GM21423 (cell line): ENCODE measurements around the gene HS6ST3.

Source experiments
- ATAC-seq: cut with Tn5 transposase; IDR thresholded peaks from one replicate; pipeline ENCODE4 v1.9.1; 2021; ENCODE audit warnings: mild to moderate bottlenecking, moderate library complexity; ENCODE audit not compliant: unreplicated experiment

The HS6ST3 gene

DNA sequence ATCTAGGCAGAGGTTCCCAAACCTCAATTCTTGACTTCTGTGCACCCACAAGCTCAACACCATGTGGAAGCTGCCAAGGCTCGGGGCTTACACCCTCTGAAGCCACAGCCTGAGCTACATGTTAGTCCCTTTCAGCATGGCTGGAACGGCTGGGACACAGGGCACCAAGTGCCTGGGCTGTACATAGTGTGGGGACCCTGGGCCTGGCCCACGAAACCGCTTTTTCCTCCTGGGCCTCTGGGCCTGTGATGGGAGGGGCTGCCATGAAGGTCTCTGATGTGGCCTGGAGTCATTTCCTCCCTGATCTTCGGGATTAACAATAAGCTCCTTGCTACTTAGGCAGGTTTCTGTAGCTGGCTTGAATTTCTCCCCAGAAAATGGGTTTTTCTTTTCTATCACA lies 108.1 kb downstream of the HS6ST3 start:
- ATAC-seq, result no peak

- ATAC-seq, result no peak
These were observed 109.4 kb downstream of the HS6ST3 start for GRCh38 chr13:96199315-96199714.

- ATAC-seq, result no peak
These were observed 110.9 kb downstream of the HS6ST3 start for GRCh38 chr13:96200810-96201209.

GRCh38 chr13:96202315-96202714 lies 112.4 kb downstream of the HS6ST3 start:
- no peak for ATAC-seq

GRCh38 chr13:96203471-96203870 lies 113.6 kb downstream of the HS6ST3 start:
- ATAC-seq, result no peak

GRCh38 chr13:96214824-96215445 lies 125.0 kb downstream of the HS6ST3 start:
- no peak for ATAC-seq

DNA sequence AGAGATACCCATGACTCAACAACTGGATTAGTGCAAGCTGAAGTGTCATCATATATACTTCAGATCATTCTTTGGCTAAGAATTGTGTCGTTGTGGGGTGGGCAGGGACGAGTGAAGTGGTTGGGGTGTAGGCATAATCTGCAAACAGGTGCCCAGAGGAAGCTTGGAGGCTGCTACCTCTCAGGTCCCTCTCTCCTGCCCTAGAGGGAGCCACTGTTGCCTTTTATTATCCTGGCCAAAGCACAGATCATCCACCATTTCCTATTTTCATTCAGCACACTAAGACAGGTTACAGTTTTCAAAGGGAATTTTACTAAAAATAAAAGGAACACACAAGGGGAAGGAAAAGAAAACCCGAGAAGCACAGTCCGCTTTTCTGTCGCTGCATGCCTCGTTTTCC lies 126.6 kb downstream of the HS6ST3 start:
- ATAC-seq, result no peak

DNA sequence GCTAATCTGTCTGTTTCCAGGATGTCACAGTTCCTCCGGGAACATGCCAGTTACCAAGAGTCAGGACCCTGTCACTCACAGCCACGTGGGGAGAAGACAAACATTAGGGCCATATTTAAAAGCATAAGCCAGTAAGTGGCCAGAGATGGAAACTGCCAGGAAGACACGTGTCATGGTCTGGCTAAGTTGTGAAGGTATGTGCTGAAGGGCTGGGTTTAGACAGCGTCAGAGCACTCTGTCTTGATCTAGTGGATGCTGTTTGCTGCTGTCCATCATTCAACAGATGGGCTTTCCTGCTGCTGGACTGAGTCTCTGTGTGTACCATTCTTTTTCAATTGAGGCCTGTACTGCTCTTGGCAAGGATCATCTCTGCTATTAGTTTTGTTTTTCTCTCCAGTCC lies 128.6 kb downstream of the HS6ST3 start:
- no peak for ATAC-seq

DNA sequence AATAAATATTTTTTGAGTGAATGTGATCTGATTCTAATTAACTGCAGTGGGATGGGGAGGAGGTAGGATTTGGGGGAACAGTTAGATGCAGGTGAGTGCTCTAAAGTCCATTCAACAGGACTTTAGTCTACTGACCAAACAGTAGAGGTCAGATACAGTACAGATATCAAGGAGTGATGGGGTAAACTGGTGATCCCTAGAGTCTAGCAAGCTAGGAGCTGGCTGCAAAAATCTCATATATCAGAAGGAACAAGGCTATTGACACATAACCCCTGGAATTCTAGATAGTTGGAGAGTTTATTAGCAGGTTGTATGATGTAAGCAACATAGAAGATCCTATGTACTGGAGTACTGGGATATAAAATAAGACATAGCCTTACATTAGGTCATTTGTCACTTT lies 131.6 kb downstream of the HS6ST3 start:
- ATAC-seq, result no peak

DNA sequence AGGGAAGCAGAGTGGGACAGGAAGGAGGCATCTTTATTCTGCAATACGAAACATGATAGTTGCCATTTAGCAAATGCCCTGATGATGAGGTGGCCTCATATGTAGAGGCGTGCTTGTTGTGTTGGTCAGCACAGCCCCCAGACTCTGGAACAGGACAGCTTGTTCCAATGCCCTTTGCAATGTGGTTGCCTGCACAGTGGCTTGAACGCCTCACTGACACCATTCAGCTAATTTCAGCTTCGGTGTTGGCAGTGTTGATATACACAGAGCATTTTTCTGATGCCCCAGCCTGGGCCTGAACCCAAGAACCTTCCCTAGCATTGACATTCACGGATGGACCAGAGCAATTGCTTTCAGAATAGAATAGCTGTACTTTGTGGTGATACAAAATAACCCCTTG lies 133.3 kb downstream of the HS6ST3 start:
- ATAC-seq, result no peak

DNA sequence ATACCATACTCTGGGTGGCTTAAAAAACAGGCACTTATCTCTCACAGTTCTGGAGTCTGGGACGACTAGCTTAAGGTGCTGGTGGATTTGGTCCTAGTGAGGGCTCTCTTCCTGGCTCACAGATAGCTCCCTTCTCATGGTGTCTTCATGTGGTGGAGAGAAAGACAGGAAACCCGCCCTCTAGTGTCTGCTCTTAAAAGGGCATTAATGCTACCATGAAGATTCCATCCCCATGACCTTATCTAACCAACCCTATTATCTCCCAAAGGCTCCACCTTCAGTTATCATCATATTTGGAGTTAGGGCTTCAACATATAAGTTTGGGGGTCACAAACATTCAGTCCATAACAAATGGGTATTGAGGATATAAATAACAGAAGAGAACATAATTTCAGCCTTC lies 139.4 kb downstream of the HS6ST3 start:
- ATAC-seq, result no peak

GRCh38 chr13:96238241-96238640 lies 148.3 kb downstream of the HS6ST3 start:
- no peak for ATAC-seq

DNA sequence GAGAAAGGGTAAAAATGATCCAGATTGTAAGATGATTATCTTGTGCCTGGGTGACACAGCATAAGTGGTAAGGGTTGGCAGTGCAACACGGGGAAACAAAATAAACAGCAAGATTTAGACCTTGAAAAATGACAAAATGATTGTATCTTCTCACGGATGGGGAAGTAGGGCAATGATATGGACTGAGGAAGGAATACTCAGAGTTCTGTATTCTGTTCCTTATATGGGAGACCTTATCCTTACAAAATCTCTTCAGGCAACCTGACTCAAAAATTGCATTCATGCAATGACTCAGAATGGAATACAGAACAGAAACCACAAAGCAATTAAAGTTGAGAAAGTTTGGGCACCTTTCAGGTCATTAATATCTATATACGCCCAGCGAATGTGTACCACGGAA lies 149.0 kb downstream of the HS6ST3 start:
- no peak for ATAC-seq

- ATAC-seq, result no peak
These were observed 153.5 kb downstream of the HS6ST3 start for GRCh38 chr13:96243376-96243775.

DNA sequence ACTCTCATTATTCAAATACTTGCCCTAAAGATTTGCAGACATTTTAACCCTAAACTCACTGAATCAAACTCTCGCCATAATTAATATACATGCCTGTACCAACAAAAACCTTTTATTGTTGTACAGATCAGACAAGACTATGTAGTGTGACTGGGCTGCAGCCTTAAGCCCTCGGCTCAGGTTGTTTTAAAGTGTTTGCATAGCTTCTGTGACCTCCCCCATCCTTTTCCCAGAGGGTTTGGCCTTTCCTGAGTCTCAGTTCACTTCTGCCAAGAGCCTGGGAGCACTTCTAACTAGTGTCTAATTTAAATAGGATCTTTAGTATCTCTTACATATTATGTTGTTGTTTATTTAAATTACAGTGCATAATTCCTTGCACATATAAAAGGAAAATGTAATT lies 158.2 kb downstream of the HS6ST3 start:
- no peak for ATAC-seq

GRCh38 chr13:96248996-96249395 lies 159.1 kb downstream of the HS6ST3 start:
- ATAC-seq, result no peak

- ATAC-seq, result no peak
These were observed 163.0 kb downstream of the HS6ST3 start for GRCh38 chr13:96252903-96253302.

- no peak for ATAC-seq
These were observed 183.3 kb downstream of the HS6ST3 start for GRCh38 chr13:96273196-96273595.

GRCh38 chr13:96274046-96274445 lies 184.1 kb downstream of the HS6ST3 start:
- no peak for ATAC-seq

GRCh38 chr13:96279904-96280303 lies 190.0 kb downstream of the HS6ST3 start:
- no peak for ATAC-seq

- no peak for ATAC-seq
These were observed 195.1 kb downstream of the HS6ST3 start for GRCh38 chr13:96284971-96285370.

GRCh38 chr13:96285729-96286128 lies 195.8 kb downstream of the HS6ST3 start:
- no peak for ATAC-seq
